ENCODE measurements around the gene PPM1A. TPM values are rescaled to one million over a fixed set of nuclear protein-coding genes. Genes with fewer than 3 reads are reported as not detected.
A peak's percentile ranks its signal among the peaks of the same experiment; 100 is the strongest.

PPM1A gene
- total and polyA plus RNA-seq, 9 of the 15 experiments (the other 6 are each of a cell fraction or from before 2014, with no cell fraction given) = 5.5 to 23.9 (median 15.2) TPM

DNA sequence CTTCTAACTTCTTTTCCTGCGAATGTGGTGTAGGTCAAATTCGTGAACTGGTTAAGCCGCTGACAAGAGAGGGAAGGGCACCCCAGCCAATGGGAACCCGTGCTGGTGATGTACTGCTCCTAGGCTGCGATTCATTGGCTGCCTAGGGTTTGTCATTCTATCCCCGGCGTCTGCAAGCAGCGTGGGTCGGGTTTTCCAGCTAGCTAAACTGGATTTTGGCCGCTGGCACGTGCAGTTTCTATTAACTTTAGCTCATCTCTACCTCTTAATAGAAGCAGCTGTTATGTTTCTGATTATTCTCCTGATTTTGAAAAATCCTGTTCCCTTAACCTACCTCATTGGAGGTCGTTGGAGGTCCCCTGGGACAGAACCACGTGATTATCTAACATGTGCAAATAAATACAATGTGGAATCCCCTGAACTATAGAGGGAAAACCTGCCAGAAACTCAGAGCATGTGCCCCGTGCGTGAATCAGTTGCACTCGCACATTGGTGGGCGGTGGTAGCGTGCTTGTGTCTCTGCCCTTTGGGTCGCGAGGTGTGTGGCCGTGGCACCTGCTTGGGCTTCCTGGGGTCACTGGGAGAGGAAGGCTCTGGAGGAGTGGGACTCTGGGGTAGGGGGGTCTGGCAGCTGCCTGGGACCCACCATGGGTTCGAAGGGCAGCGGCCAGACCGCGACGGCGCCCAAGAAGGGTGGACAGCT lies 876 bp upstream of the PPM1A start (continued):
- TF ChIP-seq TFE3 (CRISPR knock-in tag; IDR thresholded peaks at IDR 0.05) (peak; percentile 51; the same call in 1 of the 2 replicates), KLF16 (IDR thresholded peaks at IDR 0.05) (no peak), ZBTB1 (CRISPR knock-in tag; IDR thresholded peaks at IDR 0.05; ENCODE audit: borderline replicate concordance, low read depth) (no peak), NRF1 (conservative IDR thresholded peaks at IDR 0.05 in 1 of 2, IDR thresholded peaks at IDR 0.05 in 1 of 2) (no peak), ZNF764 (CRISPR knock-in tag; IDR thresholded peaks at IDR 0.05; ENCODE audit: low read depth) (no peak), TFAM (CRISPR knock-in tag; conservative IDR thresholded peaks at IDR 0.05) (no peak), ELF4 (CRISPR knock-in tag; IDR thresholded peaks at IDR 0.05) (no peak), CEBPZ (IDR thresholded peaks at IDR 0.05; ENCODE audit: borderline replicate concordance, low read depth, low read length) (no peak), TOE1 (IDR thresholded peaks at IDR 0.05; ENCODE audit: borderline replicate concordance) (peak; percentile 37; the same call in 1 of the 2 replicates), TOE1 (CRISPR knock-in tag; IDR thresholded peaks at IDR 0.05; ENCODE audit: borderline replicate concordance, low read depth) (no peak), ZNF395 (CRISPR knock-in tag; IDR thresholded peaks at IDR 0.05) (no peak; the same call in 1 of the 2 replicates), FOXA1 (IDR thresholded peaks at IDR 0.05; ENCODE audit: borderline replicate concordance) (no peak), ZBTB17 (CRISPR knock-in tag; IDR thresholded peaks at IDR 0.05) (peak; percentile 16; the same call in 1 of the 2 replicates), BACH1 (tag; IDR thresholded peaks at IDR 0.05) (no peak)
- TF ChIP-seq, protein P1, sequence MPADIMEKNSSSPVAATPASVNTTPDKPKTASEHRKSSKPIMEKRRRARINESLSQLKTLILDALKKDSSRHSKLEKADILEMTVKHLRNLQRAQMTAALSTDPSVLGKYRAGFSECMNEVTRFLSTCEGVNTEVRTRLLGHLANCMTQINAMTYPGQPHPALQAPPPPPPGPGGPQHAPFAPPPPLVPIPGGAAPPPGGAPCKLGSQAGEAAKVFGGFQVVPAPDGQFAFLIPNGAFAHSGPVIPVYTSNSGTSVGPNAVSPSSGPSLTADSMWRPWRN (IDR thresholded peaks at IDR 0.05; ENCODE audit: low read depth) = no peak
- TF ChIP-seq, protein P2, sequence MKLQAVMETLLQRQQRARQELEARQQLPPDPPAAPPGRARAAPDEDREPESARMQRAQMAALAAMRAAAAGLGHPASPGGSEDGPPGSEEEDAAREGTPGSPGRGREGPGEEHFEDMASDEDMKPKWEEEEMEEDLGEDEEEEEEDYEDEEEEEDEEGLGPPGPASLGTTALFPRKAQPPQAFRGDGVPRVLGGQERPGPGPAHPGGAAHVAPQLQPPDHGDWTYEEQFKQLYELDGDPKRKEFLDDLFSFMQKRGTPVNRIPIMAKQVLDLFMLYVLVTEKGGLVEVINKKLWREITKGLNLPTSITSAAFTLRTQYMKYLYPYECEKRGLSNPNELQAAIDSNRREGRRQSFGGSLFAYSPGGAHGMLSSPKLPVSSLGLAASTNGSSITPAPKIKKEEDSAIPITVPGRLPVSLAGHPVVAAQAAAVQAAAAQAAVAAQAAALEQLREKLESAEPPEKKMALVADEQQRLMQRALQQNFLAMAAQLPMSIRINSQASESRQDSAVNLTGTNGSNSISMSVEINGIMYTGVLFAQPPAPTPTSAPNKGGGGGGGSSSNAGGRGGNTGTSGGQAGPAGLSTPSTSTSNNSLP (IDR thresholded peaks at IDR 0.05; ENCODE audit: borderline replicate concordance, low read depth, low read length) = no peak

Data from K562 (cell line).